HL-60 (cell line): ENCODE measurements around the gene EIF4B.

Source experiments
- CTCF ChIP-seq: IDR thresholded peaks from one replicate; pipeline ENCODE4 v1.5.1; 2011; ENCODE audit warnings: low read length, control low read depth, inconsistent platforms; ENCODE audit not compliant: insufficient read depth
- GABPA ChIP-seq: IDR thresholded peaks from 2 replicates; pipeline ENCODE4 v1.6.1; 2012; ENCODE audit warnings: low read depth
- POLR2AphosphoS5 ChIP-seq: IDR thresholded peaks from 2 replicates; pipeline ENCODE4 v1.6.1; 2012; ENCODE audit warnings: low read depth
- REST ChIP-seq: IDR thresholded peaks from 2 replicates; pipeline ENCODE4 v1.6.1; 2012; ENCODE audit warnings: low read depth; ENCODE audit not compliant: insufficient replicate concordance

- TF ChIP-seq CTCF (no peak), GABPA (no peak), POLR2AphosphoS5 (no peak), REST (no peak)
Observed at GRCh38 chr12:53050426-53051057, 44.3 kb downstream of the EIF4B start.
